GM12878 (cell line): ENCODE data around the gene MBD6. TPM values are rescaled to one million over a fixed set of nuclear protein-coding genes. Genes with fewer than 3 reads are reported as not detected.

Source experiments
- CREB1 ChIP-seq: IDR thresholded peaks from 2 replicates; pipeline ENCODE4 v1.6.1; 2012; ENCODE audit warnings: low read depth, mild to moderate bottlenecking, inconsistent platforms
- EED ChIP-seq: sonication (generic); IDR thresholded peaks from 2 replicates; pipeline ENCODE4 v1.6.1; 2016; ENCODE audit warnings: antibody characterized with exemption, low read depth
- EGR1 ChIP-seq, 2 experiments: IDR thresholded peaks; 1 replicate in 1 of 2; 2 replicates in 1 of 2; pipeline ENCODE4 v1.6.1; 2011 to 2012; ENCODE audit warnings: low read depth in 2 of 2, low read length in 2 of 2, borderline replicate concordance in 1 of 2, mild to moderate bottlenecking in 1 of 2, moderate library complexity in 1 of 2
- ESRRA ChIP-seq: IDR thresholded peaks from 2 replicates; pipeline ENCODE4 v1.6.1; 2012; ENCODE audit warnings: mild to moderate bottlenecking, low read length, improper control_type of control experiment
- FOS ChIP-seq: IDR thresholded peaks from 3 replicates; pipeline ENCODE4 v1.6.1; 2011; ENCODE audit warnings: borderline replicate concordance; ENCODE audit not compliant: insufficient read length; ENCODE audit errors: extremely low read depth
- GATAD2B ChIP-seq: fragments of 450-650 bp; conservative IDR thresholded peaks from 2 replicates; pipeline ENCODE4 v1.6.1; 2017; ENCODE audit warnings: low read depth, mild to moderate bottlenecking, moderate library complexity
- IKZF2 ChIP-seq, 2 experiments: fragments of 450-650 bp; IDR thresholded peaks; 2 replicates each; pipeline ENCODE4 v1.6.1; 2017; ENCODE audit warnings: mild to moderate bottlenecking in 2 of 2, moderate library complexity in 2 of 2
- NR2C1 ChIP-seq: fragments of 450-650 bp; IDR thresholded peaks from 2 replicates; pipeline ENCODE4 v1.6.1; 2017; ENCODE audit warnings: antibody characterized with exemption, mild to moderate bottlenecking, moderate library complexity
- NR2F1 ChIP-seq: fragments of 450-650 bp; conservative IDR thresholded peaks from 2 replicates; pipeline ENCODE4 v1.6.1; 2017; ENCODE audit warnings: mild to moderate bottlenecking
- POLR2A ChIP-seq: IDR thresholded peaks from 2 replicates; pipeline ENCODE4 v1.6.1; 2011; ENCODE audit warnings: low read depth, mild to moderate bottlenecking, low read length
- RAD51 ChIP-seq: fragments of 450-650 bp; IDR thresholded peaks from 2 replicates; pipeline ENCODE4 v1.6.1; 2016; ENCODE audit warnings: moderate library complexity, mild to moderate bottlenecking, inconsistent platforms
- RFX5 ChIP-seq: IDR thresholded peaks from 2 replicates; pipeline ENCODE4 v1.6.1; 2011; ENCODE audit warnings: low read depth, low read length, improper control_type of control experiment
- SMAD1 ChIP-seq: fragments of 450-650 bp; IDR thresholded peaks from 2 replicates; pipeline ENCODE4 v1.6.1; 2018; ENCODE audit warnings: mild to moderate bottlenecking, low read depth; ENCODE audit not compliant: partially characterized antibody
- SPI1 ChIP-seq: IDR thresholded peaks from 2 replicates; pipeline ENCODE4 v1.6.1; 2011; ENCODE audit warnings: low read depth, mild to moderate bottlenecking, low read length, moderate library complexity, borderline replicate concordance; ENCODE audit not compliant: insufficient read depth
- ZBED1 ChIP-seq: IDR thresholded peaks from 2 replicates; pipeline ENCODE4 v1.6.1; 2016; ENCODE audit warnings: borderline replicate concordance
- ZSCAN29 ChIP-seq: fragments of 450-650 bp; IDR thresholded peaks from 2 replicates; pipeline ENCODE4 v1.6.1; 2017; ENCODE audit warnings: mild to moderate bottlenecking, moderate library complexity
- polyA plus RNA-seq, 11 experiments: library from polyadenylated mRNA; depleted of rRNA in 4 of 11; unstranded in 6 of 11; stranded (reverse) in 5 of 11; fragments of >200 nt; fragmentation: Nextera tagmentation in 4 of 11; fragmentation: Illumina TruSeq in 1 of 11; extraction: Ambion mirVana in 4 of 11; extraction: Trizol in 1 of 11; gene quantifications; 1 replicate in 1 of 11; 2 replicates in 10 of 11; pipeline versions ENCODE4 v1.2.1 to v1.2.3, GENCODE V29; 2011 to 2016; ENCODE audit warnings: inconsistent platforms in 2 of 11, missing spikeins in 2 of 11, low read depth in 1 of 11
- total RNA-seq, 4 experiments: library from RNA; depleted of rRNA in 3 of 4; stranded (reverse); fragments of >200 nt in 3 of 4; fragmentation: Illumina TruSeq in 1 of 4; extraction: Trizol in 1 of 4; gene quantifications; 2 replicates each; pipeline versions ENCODE4 v1.2.1 to v1.2.3, GENCODE V29; 2013 to 2021
- TF ChIP-seq, protein P1 (sequence below): fragments of 450-650 bp; IDR thresholded peaks from 2 replicates; pipeline ENCODE4 v1.6.1; 2017; ENCODE audit warnings: mild to moderate bottlenecking, moderate library complexity
- TF ChIP-seq, protein P2 (sequence below): fragments of 450-650 bp; IDR thresholded peaks from 2 replicates; pipeline ENCODE4 v1.6.1; 2018; ENCODE audit warnings: borderline replicate concordance, mild to moderate bottlenecking; ENCODE audit not compliant: partially characterized antibody
- TF ChIP-seq, protein P3 (sequence below): IDR thresholded peaks from 2 replicates; pipeline ENCODE4 v1.6.1; 2012; ENCODE audit warnings: mild to moderate bottlenecking, low read depth, low read length

MBD6 gene
- total and polyA plus RNA-seq, 10 of the 15 experiments (the other 5 are each of a cell fraction or from before 2014, with no cell fraction given) = 1.5 to 52.7 (median 6.8) TPM

- TF ChIP-seq SPI1 (no peak; the same call in 1 of the 2 replicates), ZBED1 (peak; percentile 65; the same call in 1 of the 2 replicates), CREB1 (peak; percentile 83), FOS (peak; percentile 28), EGR1 (IDR thresholded peaks at IDR 0.05; ENCODE audit: borderline replicate concordance in 1 of 2, low read depth in 2 of 2, low read length in 2 of 2) (peak in 1 of 2 experiments; percentile 55; a peak in 2 of 3 replicates), NR2F1 (peak; percentile 94), POLR2A (peak; percentile 91), IKZF2 (IDR thresholded peaks at IDR 0.05) (no peak), ESRRA (peak; percentile 15; the same call in 1 of the 2 replicates), GATAD2B (no peak), SMAD1 (peak; percentile 97), EED (no peak), RAD51 (peak; percentile 48; the same call in 1 of the 2 replicates), RFX5 (peak; percentile 45; the same call in 1 of the 2 replicates), NR2C1 (peak; percentile 55), ZSCAN29 (no peak)
- TF ChIP-seq, protein P1, sequence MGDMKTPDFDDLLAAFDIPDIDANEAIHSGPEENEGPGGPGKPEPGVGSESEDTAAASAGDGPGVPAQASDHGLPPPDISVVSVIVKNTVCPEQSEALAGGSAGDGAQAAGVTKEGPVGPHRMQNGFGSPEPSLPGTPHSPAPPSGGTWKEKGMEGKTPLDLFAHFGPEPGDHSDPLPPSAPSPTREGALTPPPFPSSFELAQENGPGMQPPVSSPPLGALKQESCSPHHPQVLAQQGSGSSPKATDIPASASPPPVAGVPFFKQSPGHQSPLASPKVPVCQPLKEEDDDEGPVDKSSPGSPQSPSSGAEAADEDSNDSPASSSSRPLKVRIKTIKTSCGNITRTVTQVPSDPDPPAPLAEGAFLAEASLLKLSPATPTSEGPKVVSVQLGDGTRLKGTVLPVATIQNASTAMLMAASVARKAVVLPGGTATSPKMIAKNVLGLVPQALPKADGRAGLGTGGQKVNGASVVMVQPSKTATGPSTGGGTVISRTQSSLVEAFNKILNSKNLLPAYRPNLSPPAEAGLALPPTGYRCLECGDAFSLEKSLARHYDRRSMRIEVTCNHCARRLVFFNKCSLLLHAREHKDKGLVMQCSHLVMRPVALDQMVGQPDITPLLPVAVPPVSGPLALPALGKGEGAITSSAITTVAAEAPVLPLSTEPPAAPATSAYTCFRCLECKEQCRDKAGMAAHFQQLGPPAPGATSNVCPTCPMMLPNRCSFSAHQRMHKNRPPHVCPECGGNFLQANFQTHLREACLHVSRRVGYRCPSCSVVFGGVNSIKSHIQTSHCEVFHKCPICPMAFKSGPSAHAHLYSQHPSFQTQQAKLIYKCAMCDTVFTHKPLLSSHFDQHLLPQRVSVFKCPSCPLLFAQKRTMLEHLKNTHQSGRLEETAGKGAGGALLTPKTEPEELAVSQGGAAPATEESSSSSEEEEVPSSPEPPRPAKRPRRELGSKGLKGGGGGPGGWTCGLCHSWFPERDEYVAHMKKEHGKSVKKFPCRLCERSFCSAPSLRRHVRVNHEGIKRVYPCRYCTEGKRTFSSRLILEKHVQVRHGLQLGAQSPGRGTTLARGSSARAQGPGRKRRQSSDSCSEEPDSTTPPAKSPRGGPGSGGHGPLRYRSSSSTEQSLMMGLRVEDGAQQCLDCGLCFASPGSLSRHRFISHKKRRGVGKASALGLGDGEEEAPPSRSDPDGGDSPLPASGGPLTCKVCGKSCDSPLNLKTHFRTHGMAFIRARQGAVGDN = peak; percentile 81; the same call in 1 of the 2 replicates
- TF ChIP-seq, protein P2, sequence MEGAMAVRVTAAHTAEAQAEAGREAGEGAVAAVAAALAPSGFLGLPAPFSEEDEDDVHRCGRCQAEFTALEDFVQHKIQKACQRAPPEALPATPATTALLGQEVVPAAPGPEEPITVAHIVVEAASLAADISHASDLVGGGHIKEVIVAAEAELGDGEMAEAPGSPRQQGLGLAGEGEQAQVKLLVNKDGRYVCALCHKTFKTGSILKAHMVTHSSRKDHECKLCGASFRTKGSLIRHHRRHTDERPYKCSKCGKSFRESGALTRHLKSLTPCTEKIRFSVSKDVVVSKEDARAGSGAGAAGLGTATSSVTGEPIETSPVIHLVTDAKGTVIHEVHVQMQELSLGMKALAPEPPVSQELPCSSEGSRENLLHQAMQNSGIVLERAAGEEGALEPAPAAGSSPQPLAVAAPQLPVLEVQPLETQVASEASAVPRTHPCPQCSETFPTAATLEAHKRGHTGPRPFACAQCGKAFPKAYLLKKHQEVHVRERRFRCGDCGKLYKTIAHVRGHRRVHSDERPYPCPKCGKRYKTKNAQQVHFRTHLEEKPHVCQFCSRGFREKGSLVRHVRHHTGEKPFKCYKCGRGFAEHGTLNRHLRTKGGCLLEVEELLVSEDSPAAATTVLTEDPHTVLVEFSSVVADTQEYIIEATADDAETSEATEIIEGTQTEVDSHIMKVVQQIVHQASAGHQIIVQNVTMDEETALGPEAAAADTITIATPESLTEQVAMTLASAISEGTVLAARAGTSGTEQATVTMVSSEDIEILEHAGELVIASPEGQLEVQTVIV = peak; percentile 58
- TF ChIP-seq, protein P3, sequence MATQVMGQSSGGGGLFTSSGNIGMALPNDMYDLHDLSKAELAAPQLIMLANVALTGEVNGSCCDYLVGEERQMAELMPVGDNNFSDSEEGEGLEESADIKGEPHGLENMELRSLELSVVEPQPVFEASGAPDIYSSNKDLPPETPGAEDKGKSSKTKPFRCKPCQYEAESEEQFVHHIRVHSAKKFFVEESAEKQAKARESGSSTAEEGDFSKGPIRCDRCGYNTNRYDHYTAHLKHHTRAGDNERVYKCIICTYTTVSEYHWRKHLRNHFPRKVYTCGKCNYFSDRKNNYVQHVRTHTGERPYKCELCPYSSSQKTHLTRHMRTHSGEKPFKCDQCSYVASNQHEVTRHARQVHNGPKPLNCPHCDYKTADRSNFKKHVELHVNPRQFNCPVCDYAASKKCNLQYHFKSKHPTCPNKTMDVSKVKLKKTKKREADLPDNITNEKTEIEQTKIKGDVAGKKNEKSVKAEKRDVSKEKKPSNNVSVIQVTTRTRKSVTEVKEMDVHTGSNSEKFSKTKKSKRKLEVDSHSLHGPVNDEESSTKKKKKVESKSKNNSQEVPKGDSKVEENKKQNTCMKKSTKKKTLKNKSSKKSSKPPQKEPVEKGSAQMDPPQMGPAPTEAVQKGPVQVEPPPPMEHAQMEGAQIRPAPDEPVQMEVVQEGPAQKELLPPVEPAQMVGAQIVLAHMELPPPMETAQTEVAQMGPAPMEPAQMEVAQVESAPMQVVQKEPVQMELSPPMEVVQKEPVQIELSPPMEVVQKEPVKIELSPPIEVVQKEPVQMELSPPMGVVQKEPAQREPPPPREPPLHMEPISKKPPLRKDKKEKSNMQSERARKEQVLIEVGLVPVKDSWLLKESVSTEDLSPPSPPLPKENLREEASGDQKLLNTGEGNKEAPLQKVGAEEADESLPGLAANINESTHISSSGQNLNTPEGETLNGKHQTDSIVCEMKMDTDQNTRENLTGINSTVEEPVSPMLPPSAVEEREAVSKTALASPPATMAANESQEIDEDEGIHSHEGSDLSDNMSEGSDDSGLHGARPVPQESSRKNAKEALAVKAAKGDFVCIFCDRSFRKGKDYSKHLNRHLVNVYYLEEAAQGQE = no peak
Measured at GRCh38 chr12:57520053-57520818, 2.4 kb upstream of the MBD6 start, which contains the start of gene DDIT3 (continued).
